Measurements from ENCODE around the gene DENND1A.
"Not testable (repeated sequence)": the region's sequence is repeated elsewhere in the genome, so short reads cannot be mapped to it uniquely, and the experiment has no call there.

DENND1A gene

DNA sequence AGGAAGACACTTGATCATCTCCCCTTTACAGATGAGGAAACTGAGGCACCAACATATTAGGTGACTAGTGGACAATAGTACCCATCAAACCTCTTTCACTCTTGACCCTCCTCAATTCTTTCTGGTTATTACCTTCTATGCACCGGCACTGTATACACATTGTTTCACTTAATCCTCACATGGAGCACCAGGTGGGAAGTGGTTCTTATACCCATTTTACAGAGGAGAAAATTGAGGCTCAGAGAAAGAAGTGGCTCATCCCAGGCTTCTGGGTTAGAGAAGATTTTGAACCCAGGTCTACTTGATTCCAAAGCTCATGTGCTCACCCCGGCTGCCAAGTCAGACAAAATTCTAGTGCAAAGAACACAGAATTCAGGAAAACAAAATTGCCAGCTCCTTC, 17.4 kb upstream of the DENND1A start:
- DNase-seq (ENCODE audit: extremely low read depth in 1 of 2, low read depth in 1 of 2) = no peak

DNA sequence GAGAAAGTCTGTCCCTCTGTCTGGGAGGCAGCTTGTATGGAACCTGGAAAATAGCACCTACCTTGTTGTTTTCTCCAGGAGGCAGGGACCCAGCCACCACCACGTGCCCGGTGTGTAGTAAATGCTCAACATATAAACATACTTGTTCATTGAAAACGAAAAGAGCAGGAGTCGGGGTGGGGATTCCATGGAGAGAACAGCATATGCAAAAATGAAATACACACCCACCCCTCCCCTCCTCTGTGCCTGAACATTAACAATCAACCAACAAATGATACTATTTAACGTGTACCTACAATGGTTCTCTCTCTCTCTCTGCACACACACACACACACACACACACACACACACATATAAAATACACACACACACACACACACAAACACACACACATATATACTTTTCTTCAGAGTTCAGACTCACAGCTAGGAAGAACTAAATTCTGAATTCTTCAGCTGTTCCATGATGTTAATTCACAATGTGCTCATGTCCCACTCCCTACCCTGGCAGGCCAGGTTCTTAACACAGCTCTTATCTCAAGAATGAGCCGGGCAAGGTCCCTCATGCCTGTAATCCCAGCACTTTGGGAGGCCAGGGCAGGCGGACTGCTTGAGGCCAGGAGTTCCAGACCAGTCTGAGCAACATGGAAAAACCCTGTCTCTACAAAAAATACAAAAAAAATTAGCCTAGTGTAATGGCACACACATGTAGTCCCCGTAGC, 16.3 kb upstream of the DENND1A start:
- no peak for DNase-seq (ENCODE audit: extremely low read depth in 1 of 2, low read depth in 1 of 2)

DNA sequence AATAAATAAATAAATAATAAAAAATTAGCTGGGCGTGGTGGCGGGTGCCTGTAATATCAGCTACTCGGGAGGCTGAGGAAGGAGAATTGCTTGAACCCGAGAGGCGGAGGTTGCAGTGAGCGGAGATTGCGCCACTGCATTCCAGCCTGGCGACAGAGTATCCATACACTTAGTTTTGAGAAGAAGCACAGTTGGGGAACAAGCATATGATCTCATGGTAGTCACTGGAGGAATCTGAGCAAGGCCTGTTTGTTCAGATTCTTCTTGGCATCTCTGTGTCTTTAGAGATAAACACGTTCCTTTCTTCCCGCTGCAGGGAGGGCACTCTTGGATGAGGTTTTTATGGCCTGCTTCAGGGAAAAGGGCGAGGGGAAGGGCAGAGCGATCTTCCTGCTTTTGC, 15.6 kb upstream of the DENND1A start:
- no peak for DNase-seq (ENCODE audit: extremely low read depth in 1 of 2, low read depth in 1 of 2)

DNA sequence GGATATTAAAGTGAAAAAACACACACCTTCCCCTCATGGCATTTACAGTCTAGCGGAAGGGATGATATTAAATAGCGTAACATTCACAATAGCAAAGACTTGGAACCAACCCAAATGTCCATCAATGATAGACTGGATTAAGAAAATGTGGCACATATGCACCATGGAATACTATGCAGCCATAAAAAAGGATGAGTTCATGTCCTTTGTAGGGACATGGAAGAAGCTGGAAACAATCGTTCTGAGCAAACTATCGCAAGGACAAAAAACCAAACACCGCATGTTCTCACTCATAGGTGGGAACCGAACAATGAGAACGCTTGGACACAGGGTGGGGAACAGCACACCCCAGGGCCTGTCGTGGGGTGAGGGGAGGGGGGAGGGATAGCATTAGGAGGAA, 14.5 kb upstream of the DENND1A start:
- not testable (repeated sequence) for DNase-seq (ENCODE audit: extremely low read depth in 1 of 2, low read depth in 1 of 2)

DNA sequence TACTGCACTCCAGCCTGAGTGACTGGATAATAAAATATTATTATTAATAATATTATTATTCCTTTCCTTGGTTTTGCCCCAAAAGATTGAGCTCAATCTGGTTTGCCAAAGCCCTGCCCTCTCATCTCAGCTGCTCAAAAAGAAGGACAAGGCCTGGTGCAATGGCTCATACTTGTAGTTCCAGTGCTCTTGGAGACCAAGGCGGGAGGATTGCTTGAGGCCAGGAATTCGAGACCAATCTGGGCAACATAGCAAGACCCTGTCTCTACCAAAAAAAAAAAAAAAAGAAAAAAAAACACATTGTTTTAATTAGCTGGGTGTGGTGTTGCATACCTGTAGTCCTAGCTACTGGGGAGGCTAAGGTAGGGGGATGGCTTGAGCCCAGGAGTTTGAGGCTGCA, 13.7 kb upstream of the DENND1A start:
- no peak for DNase-seq (ENCODE audit: extremely low read depth in 1 of 2, low read depth in 1 of 2)

DNA sequence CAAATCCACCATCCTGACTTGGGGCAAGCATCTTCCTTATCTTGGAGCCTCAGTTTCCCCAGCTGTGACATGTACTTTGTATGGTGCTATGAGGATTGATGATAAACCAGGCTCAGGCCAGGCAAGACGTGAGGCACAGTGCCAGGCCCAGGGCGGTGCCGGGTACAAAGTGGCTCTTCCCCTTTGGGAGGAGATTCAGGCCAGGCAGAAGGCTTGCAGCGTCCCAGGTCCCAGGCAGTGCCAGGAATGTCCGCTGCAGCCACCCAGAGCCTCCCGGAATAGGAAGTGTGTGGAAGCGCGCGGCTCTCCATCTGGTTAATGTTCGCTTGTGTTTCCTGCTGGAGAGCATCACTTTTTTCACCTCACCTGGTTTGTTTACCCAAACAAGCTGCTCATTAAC, 12.6 kb upstream of the DENND1A start:
- DNase-seq (ENCODE audit: extremely low read depth in 1 of 2, low read depth in 1 of 2) = no peak

DNA sequence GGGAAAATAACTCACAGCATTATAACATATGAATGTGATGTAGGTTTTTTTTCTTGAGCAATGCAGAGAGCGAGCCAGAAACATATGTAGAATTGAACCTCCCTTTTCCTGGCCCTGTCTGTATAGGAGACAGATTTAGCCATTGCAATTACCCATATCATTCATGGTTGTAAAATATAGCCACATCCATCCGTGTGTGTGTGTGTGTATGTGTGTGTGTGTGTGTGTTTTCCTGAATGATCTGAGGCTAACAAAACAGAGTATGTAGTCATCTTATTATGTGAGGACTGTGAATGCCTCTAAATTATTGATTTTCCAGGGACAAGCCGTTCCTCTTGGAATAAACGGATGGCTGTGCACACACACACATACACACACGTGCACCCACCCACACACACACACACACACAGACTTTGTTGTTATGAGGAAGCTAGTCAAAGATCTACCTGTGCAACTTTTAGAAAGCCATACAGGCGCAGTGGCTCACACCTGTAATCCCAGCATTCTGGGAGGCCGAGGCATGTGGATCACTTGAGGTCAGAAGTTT, 11.7 kb upstream of the DENND1A start:
- no peak for DNase-seq (ENCODE audit: extremely low read depth in 1 of 2, low read depth in 1 of 2)

DNA sequence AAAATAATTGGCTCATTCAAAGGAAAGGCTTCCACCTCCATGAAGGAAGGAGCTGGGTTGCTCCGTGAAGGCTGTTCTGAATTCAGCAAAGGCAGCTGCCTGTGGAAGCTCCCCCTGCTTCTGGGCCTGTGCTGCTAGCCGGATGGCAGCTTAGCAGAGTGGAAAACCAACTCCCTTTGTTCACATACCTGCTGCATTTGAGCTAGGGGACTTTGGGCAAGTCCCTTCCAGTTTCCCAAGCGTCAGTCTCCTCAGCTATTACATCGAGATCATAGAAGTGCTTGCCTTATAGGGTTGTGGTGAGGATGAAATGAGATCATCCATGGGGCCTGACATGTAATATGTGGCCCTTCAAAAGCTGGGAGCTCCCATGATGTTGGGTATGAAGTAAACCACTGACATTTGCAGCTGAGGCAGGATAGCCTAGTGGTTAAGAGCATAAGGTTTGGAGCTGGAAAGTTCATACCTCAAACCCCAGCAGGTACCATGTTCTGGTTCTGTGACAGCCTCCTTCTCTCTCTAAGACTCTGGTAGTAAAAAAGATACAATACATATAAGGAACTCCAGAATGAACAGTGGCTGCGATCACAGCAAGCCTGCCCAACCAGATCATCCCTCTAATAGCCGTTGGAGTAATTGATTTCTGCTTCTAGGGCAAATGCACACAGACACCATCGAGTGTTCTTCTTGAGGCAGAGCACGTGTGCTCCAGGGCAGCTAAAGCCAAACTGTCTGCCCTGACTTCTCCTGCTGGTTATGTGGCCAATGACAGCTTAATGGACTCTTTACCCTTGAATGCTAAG, 11.0 kb upstream of the DENND1A start:
- DNase-seq (ENCODE audit: extremely low read depth in 1 of 2, low read depth in 1 of 2) = no peak

DNA sequence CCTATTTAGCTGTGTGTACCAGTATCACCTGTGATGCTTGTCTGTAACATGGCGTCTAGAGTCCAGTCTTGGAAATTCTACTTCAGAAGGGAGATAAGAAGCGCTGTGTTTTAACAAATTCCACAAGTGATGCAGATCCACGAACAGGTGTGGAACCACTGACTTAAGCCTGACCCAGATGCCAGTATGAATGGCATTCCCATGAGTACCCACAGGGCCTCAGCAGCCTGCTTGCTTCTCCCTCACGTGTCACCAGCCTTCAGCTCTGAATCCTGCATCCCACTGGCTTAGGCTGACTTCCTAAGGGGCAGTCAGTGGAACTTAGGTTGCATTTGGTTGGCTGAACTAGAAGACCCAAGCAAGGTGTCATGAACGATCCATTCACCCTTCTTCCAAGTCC, 8.5 kb upstream of the DENND1A start:
- no peak for DNase-seq (ENCODE audit: extremely low read depth in 1 of 2, low read depth in 1 of 2)

DNA sequence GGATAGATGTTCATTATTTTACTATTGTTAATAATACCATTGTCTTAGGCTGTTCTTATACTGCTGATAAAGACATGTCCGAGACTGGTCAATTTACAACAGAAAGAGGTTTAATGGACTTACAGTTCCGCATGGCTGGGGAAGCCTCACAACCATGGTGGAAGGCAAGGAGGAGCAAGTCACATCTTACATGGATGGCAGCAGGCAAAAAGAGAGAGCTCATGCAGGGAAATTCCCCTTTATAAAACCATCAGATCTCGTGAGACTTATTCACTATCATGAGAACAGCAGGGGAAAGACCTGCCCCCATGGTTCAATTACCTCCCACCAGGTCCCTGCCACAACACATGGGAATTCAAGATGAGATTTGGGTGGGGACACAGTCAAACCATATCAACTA, 6.6 kb upstream of the DENND1A start:
- not testable (repeated sequence) for DNase-seq (ENCODE audit: extremely low read depth in 1 of 2, low read depth in 1 of 2)

DNA sequence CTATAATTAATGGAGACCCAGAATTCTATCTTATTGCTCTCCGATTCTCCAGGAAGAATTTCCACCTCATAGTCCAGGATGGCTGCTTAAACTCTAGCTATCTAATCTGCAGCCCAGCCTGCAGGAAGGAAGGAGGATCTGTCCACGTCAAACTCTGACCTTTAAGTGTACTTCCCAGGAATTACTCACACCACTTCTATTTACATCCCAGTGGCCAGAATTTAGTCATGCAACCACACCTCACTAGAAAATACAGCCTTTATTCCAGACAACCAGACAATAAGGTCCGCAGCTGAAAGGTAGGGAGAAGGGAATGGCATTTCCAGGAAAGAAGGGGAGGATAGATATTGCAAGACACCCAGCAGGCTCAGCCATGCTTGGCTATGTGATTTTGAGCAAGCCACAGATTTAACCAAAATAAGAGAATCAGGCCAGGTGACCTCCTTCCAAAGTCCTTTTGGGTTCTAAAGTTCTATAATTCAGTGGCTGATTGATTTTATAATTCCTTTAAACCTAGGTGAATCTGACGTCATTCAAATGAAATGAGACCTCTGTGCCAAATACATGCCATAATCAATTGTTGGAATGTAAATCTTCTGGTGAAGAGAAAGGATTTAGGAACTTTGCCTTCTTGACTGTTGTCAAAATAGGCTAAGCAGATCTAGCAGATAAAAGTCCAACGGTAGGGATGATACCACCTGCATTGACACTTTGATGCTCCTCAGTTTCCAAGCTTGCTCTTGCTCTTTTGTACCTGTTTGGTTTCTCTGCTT, 3.7 kb upstream of the DENND1A start:
- DNase-seq (ENCODE audit: extremely low read depth in 1 of 2, low read depth in 1 of 2) = no peak

DNA sequence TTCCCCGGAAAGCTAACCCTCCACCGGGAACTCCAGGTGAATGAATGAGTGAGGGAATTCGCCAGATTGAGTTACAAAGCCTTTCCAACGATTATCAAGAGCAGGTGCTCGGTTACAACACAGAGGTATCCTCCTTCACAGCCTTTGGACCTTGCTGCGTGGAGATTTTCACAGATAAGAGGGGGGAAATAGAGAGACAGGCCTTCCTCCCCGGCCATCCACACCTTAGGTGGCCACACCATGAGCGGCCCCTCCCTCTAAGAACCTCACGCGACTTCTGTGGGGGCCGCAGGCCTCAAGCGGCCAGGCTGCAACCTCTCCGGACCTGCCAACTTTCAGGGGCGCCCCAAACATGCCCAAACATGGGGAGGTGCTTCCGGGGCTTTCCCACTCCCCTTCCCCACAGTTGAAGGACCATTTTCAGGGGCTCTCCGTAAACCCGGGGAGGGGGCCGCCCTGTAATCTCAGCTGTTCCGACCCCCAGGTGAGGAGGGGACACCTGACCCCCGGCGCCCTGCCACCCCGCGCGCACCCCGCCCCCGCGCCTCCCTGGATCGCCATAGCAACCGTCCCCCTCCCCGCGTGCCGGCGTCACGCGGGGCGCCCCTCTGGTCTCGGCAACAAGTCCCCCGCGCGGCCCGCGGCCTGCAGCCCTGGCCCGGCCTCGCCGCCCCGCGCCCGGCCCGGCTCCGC, 603 bp downstream of the DENND1A start:
- peak in 1 of 2 donors; percentile 4 for DNase-seq (ENCODE audit: extremely low read depth in 1 of 2, low read depth in 1 of 2)

DNA sequence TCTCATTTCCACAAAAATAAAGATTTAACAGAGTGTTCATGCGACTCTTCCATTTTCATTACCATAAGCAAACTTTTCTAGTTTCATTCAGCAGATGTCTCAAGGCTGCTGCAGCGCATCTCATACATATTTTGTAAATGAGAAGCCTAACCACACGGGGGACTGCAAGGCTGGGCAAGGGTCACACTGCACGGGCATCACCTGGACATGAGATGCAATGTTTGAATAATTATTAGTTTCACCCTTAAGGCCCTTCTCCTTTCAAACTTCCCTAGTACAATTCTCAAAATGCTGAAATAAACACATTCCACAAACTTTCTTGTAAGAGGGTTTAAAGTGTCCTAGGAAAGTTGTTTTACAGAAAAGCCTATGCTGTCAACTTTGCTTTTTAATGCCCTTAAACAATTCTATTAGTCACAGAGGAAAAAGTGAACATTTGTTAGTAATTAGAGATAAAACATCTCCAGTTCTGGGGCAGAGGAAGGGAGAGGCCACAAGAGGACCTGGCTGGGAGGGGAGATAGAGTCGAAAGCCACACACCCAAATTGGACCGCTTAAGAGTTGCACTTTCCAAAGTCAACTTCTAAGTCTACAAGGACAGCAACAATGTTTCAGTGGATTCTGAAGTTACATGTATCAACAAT, 1.3 kb downstream of the DENND1A start:
- DNase-seq (ENCODE audit: extremely low read depth in 1 of 2, low read depth in 1 of 2) = no peak

DNA sequence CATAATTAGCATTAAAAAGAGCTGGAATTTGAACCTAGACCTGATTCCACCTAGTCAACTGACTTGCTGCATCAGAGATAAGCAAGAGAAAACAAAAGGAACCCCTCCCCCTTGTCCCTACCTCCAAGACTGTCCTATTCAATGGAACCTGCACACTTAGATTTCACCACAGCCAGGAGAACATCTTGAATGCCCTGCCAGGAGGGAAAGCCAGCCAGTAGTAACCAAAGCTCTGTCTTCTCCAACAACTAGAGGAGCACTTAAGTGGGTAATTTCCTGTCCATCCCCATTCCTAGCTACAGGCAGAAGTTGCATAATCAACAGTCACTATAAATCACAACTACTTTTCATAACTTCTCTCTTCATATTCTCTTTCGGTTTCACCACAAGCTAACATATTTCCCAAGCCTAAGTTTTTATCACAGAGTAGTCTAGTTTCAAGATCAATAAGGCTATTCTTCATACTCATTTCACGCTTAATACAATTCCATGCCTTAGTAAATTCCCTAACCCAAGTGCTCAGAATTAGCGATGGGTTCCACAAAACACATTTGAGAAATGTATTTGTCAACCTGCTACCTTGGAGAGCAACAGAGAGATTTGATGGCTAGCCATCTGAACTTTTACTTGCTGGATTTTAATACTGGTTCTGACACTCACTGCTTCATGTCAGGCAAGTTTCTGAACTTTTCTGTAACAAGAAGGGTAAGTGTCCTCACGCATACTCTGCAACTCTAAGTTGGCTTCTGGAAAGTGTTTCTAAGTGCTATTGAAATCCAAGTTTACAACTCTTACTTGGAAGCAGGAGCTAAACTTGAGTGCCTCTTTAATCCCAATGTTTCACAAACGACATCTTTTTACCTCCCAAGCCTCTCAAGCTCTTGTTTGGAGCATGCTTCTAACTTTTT, 2.0 kb downstream of the DENND1A start:
- DNase-seq (ENCODE audit: extremely low read depth in 1 of 2, low read depth in 1 of 2) = no peak

DNA sequence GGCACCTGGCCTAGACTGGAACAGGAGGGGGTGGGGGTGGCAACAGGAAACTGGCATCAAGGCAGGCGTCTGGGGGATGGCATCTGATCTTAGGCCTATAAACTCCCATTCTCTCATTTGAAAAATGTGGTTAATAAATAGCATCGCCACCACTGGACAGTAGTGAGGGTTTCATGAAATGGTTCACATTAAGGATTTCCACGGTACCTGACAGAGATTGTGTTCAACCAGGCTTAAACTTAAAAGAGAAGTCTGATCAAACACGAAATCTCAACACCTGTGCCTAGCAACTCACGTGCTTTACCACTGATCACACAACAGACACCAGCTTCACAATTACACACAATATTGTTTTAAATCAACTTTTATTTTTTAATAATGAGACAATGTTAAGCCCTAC, 3.0 kb downstream of the DENND1A start:
- no peak for DNase-seq (ENCODE audit: extremely low read depth in 1 of 2, low read depth in 1 of 2)

DNA sequence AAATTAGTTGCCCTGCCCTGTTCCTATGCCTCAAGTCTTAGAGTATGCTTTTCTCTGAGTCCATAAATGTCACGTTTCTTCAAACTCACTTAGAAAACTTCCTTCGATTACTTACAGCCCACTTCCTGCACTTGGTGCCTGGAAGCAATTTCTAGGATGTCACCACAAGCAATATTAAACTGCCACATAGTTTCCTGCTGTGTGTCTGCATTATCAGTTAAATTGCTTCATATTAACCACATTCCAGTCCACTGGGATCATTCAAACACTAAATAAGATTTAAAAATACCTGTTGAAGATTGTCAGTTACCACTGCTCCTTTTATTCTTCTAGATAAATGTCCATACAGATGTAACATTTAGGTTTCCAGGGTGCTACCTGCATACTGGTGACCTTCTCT, 4.1 kb downstream of the DENND1A start:
- no peak for DNase-seq (ENCODE audit: extremely low read depth in 1 of 2, low read depth in 1 of 2)

DNA sequence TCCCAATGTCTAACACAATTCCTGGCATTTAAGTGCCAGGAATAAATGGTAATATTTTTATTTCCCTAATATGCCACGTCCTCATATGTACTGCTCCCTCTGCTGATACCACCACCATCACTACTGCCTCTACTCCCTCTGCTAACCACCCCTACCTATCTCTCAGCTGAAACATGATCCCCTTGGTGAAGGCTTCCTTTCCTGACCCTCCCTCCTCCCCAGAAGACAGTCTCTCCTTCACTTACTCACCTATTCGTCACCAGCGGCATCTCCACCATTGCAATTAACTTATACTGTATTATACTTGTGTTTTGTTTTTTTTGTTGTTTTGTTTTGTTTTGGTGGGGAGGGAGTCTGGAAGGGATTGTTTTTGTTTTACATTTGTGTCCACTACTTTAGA, 4.8 kb downstream of the DENND1A start:
- no peak for DNase-seq (ENCODE audit: extremely low read depth in 1 of 2, low read depth in 1 of 2)

DNA sequence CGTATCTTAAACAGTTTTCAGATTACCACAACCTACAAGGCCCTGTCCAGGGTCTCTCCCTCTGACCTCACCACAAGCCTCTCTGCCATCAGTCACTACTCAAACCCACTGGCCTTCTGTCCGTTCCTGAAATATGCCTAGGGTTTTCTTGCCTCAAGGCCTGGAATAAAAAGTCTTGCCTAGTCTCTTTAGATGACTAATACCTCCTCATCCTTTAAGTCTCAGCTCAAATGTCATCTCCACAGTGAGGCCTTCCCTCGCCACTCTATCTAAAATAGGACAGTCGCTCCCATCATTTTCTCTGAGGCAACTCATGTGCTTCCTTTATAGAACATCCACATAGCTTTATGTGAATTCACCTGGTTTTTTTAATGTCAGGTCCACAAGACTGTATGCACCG, 5.2 kb downstream of the DENND1A start:
- no peak for DNase-seq (ENCODE audit: extremely low read depth in 1 of 2, low read depth in 1 of 2)

DNA sequence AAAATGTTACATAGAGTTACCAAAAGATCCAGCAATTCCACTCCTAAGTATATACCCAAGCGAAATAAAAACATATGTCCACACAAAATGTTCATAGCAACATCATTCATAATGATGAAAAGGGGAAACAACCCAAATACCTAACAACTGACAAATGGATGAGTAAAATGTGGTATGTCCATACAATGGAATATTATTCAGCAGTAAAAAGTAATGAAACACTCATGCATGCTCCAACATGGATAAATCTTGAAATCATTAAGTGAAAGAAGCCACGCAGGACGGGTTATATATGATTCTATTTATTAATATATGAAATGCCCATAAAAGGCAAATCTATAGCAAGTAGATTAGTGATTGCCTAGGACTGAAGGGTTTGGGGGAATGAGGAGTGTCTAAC, 6.0 kb downstream of the DENND1A start:
- DNase-seq (ENCODE audit: extremely low read depth in 1 of 2, low read depth in 1 of 2) = no peak
